K562 treated with DMSO at 1 percent for 24 hours (cell line): ENCODE measurements around the gene AIRE. TPM values are rescaled to one million over a fixed set of nuclear protein-coding genes. Genes with fewer than 3 reads are reported as not detected.

ENCODE experiments used
- total RNA-seq: library from RNA; unstranded; fragments of 300-600 nt; gene quantifications from 2 replicates; pipeline ENCODE4 v1.2.3, GENCODE V29; 2022; ENCODE audit warnings: low read depth; ENCODE audit not compliant: insufficient read depth

AIRE gene
- total RNA-seq = not detected in 2 replicates

DNA sequence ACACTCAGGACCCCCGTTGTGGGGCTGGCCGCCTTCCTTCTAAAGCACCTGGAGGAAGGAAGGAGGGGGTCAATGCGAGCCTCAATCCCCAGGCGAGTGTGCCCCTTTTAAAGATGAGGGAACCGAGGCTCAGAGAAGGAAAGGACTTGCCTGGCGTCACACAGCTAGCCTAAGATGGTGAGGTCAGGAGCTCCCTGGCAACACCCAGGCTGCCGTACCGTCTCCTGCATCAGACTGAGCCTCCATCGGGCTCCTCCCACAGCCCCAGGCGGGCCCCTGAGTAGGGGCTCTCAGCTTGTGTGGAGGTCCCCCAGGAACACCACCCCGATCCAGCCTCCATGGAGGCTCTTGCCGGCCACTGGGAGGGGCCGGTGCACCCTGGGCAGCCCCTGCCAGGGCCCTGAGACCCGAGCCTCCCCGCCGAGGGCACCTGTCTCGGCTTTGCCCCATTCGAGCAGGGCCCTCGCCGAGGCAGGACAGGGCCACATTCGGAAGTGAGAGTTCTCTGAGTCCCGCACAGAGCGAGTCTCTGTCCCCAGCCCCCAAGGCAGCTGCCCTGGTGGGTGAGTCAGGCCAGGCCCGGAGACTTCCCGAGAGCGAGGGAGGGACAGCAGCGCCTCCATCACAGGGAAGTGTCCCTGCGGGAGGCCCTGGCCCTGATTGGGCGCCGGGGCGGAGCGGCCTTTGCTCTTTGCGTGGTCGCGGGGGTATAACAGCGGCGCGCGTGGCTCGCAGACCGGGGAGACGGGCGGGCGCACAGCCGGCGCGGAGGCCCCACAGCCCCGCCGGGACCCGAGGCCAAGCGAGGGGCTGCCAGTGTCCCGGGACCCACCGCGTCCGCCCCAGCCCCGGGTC is at the start of gene AIRE:
Gene AIRE (plus strand): TSS at position 739 of the 855 bp plus-strand sequence. CDS start 131 bp downstream, outside the sequence.

DNA sequence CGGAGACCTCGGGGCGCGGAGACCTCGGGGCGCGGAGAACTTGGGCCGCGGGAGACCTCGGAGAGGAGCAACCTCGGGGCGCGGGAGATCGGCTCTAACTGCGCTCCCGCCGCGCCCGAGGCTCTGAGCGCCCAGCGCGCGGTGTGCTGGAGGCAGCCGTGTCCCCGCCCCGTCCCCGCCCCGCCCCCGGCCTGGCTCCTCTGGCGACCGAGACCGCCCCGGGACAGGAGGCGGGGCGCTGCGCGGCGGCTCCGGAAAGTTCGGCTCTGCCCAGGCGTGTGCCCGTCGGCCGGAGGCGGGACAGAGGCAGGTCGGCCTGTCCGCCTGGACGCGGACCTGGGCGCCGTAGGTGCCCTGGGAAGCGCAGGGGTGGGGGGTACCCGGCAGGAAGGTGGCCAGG is 44.8 kb upstream of the AIRE start, which contains the start of gene ICOSLG:
Gene ICOSLG (minus strand): TSS at position 102 of the 400 bp plus-strand sequence. CDS start 126 bp downstream, outside the sequence.

DNA sequence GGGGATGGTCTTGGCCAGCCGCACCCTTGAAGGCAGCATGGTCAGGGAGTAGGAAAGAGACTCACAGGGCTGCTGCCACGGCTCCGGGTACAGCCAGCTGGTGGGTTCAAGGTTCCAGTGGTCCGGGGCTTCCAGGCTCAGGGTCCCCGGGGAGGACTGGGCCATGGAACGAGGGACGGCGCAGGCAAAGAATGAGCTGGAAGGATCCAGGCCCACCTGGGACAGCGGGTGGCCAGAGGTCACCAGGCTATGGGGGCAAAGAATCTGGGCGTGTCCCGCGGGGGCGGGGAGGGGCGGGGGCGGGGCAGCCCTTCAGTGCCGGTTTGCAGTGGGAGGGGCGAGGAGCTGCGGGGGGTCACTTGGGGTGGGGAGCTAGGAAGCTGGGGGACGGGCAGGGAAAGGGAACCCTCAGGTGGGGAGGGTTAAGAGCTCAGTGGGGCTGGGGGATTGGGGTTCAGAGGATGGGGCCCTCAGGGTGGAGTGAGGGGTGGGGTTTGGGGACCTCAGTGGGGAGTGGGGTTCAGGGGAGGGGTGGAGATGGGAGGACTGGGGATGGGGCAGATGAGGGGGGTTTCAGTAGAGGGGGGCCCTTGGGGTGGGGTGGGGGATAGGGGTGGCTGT is 23.9 kb upstream of the AIRE start, which contains the start of gene DNMT3L:
Gene DNMT3L (minus strand): TSS at position 223 of the 621 bp plus-strand sequence. CDS start 638 bp downstream, outside the sequence.

DNA sequence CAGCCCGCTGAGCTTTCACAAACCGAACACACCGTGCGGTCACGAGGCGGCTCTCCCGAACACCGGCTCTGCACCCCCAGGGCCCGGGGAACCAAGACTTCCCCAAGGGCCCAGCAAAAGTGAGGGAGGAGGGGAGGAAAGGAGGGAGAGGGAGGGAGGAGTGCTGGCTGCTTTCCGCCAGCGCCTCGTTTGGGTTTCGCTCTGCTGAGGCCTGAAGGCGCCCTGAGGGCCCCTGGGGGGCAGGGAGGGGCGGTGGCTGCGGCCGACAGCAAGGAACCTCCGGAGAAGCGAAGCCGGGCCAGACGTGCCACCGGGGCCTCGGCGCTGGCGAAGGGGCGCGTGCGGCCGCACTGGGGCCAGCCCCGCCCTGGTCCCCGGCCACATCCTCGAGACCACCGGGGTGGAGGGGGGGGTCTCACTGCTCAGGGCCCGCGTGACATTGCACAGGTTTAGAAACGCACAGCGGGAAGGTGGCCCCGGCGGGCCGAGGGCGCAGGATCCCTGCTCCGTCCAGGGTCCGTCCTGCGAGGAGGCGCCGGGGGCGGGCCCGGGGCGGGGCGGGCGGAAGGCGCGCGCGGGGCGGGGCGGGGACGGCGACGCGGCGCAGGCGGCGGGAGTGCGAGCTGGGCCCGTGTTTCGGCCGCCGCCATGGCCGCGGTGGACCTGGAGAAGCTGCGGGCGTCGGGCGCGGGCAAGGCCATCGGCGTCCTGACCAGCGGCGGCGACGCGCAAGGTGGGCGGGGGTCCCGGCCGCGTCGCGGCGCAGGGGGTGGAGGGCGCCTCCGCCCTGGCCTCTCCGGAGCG is 14.0 kb downstream of the AIRE start, which contains the start of gene PFKL:
Gene PFKL (plus strand): TSS at position 596 of the 804 bp plus-strand sequence. CDS start 53 bp downstream, at position 649.

DNA sequence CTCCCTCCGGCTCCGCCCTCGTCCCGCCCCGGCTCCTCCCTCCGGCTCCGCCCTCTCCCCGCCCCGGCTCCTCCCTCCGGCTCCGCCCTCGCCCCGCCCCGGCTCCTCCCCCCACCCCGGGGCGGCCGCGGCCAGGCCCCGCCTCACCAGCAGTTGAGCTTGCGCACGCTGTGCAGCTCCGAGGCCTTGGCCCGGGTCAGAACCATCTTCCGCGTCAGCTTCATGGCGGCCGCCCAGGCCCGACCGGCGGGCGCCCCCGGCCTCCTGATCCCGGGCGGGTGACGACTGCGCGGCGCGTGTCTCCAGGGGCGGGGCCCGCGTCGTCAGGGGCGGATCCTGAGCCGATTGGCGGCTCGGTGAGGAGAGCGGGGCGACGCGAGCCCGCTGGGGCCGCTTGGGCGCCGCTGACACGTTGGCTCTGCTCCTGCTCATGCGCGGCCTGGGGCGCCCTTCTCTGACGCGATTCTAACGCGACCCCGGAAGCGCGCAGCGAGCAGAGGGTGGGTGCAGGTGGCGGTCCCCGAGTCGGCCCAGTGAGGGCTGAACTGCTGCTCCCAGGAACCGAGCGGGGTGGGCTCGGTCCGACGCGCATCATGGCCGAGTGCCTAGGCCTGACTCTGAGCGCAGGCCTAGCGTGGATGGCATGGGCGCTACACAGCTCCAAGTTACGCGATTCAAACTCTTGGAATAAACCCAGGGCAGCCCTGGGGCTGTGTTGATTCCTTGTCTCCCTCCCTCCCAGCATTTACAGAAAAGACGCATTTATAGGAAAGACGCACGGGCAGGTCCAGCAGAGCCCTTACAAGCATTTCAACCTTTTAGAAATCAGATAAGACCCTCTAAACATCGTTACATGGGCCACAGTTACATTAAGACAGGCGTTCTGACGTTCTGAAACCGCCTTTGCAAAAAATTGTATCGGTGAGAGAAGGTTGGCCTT is 53.6 kb downstream of the AIRE start, which contains the start of gene CFAP410:
Gene CFAP410 (minus strand): TSS at position 420 of the 940 bp plus-strand sequence. CDS start 196 bp downstream, at position 224.

Other genes with a start within 250 kb of the AIRE start
- 16.8 and 18.8 TPM in 2 replicates for gene PWP2, start 178.5 kb upstream of the AIRE start, total RNA-seq
- 80.2 and 87.1 TPM in 2 replicates for gene GATD3, start 152.2 kb upstream of the AIRE start, total RNA-seq
- gene ICOSLG, start 44.9 kb upstream of the AIRE start, total RNA-seq = 7.6 and 9.0 TPM in 2 replicates
- not detected in 2 replicates for gene DNMT3L, start 24.0 kb upstream of the AIRE start, total RNA-seq
- gene PFKL, start 14.2 kb downstream of the AIRE start, total RNA-seq = 175 and 200 TPM in 2 replicates
- 19.1 and 28.2 TPM in 2 replicates for gene CFAP410, start 53.5 kb downstream of the AIRE start, total RNA-seq
- gene TRPM2, start 67.7 kb downstream of the AIRE start, total RNA-seq = 3.2 and 4.5 TPM in 2 replicates
- gene LRRC3, start 169.6 kb downstream of the AIRE start, total RNA-seq = 0.13 and 0.21 TPM in 2 replicates